Measurements from ENCODE around the gene IVD.

Gene IVD

DNA sequence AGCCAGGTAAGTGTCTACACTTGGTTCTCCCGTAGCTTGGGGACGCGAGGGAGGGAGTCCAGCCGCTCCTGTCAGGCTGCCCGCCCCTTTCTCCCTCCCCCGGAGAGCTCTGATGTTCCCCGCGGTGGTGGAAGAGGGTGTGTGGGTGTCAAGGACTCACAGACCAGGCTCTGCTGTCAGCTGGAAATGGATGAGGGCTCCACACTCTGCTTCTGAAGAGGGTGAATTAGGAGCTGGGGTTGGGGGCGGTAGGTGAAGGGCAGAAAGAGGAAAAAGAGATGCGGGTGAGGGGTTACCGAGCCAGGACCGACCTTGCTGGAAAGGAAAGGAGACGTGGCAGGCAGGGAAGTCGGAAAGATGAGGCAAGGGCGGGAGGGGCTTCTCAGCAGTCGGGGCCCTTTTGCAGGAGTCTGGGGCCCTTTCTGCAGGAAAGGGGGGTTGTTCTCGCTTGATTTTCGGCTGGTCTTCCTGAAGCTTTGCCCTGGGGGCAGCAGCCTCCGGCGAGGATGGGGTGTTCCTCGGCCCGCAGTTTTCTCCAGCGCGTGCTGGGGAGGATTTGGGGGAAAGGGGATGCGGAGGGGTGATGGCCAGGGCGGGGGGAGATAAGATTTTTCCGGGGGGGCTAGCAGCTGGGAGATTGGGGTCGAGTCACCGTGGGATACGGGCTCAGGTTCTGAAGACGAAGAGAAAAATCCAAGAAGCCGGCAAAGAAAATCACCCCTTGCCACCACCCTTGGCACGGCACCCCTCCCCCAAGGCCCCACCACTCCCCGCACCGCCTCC lies 34.6 kb downstream of the IVD start:
- peak in 2 of 6 experiments; percentile 25 to 39 for DNase-seq

DNA sequence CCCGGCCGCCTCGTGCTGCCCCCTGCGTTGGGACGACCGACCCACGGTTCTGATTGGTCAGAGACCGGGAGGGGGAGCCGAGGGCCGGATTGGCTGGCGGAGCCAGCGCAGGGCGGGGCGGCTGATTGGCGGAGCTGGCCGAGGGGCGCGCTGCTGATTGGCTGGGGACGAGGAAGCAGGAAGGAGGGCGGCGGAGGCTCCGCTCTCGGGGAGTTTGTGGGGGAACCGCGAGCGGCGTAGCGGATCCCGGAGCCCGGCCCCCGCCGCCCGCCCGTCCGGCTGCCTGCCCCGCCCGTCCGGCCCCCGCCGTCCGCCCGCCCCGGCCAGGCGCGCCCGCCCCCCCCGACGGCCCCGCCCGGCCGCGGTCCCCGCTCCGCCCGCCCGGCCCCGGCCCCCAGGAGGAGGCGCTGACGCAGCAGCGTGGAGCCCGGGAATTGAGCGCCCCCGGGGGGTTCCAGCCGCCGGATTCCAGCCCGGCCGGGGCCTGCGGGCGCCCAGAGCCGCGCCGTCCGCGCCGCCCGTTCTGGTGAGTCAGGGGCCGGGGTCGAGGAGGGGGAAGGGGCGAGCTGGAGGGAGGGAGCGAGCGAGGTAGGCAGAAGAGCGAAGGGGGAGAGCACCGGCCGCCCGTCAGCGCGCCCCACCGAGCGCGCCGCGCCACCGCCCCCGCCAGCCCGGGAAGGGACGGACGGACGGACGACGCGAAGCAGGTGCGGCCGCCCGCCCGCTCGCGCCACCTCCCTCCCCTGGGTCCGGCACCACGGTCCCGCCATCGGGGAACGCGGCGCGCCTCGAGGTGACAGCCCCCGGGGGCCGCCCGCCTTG lies 35.4 kb downstream of the IVD start, which contains the start of gene BAHD1:
BAHD1 (plus strand) TSS at position 211 of the 822 bp plus-strand sequence. CDS start 17,512 bp downstream, outside the sequence.
- DNase-seq, result peak; percentile 82 to 91 (median 88)

DNA sequence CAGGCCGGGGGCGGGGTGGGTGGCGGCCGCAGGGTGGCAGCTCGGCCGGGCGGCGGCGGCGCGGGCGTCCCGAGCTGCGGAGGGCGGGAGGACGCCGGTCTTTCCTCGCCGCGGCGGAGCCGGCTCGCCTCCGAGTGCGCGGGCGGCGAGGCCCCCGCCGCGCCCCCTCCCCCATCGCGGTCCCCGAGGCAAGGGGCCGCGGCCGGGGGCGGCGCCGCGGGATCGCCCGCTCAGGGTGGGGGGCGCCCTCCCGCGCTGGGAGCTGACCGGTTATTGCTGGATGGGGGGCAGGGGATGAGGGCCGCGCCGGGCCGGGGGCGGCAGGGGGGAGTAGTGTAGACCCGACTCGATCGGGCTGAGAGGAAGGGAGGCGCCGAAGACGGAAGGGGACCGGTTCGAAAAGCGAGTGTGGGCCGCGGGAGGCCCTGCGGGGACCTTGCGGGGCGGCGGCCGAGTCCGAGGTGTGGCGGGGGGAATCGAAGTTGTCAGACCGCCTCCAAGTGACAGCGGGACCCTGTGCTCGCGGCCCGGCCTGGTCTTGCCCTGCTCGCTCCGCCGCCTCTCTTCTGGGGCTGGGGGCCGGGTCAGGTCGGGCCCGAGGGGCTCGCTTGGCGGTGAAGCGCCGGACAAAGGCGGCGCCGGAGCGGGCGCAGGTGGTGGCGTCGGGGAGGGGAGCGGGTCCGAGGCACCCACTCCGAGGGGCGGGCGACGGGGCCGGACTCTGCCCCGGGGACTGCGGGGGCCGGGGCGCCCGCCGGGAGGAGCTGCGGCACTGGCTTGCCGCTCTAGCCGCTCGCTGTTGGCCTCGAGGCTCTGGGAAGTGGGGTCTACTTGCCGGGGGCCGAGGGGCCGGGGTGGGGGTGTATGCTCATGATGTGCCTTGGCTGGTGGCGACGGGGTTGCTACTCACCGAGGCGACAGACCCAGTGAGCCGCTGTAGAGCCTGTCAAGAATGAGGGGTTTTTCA lies 36.3 kb downstream of the IVD start:
- DNase-seq, result peak in 3 of 6 experiments; percentile 20 to 34 (median 24)

DNA sequence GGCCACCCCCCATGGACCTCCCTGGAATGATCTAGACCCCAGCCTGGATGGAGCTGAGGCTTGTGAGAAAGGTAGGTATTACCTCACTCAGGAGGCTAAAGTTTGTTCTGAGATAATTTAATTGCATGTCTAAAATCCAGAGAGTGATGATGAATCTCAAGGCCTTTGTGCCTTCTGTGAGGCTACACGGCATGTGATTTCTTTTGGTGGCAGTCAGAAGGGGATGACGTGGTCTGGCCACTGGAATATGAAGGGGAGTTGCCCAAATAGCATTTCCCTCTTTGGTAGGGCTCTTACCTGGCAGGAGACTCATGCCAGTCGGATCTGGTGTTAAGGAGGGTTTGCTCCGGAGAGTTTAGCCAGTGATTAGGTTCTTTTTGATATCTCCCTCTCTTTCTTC lies 37.7 kb downstream of the IVD start:
- DNase-seq, result no peak

DNA sequence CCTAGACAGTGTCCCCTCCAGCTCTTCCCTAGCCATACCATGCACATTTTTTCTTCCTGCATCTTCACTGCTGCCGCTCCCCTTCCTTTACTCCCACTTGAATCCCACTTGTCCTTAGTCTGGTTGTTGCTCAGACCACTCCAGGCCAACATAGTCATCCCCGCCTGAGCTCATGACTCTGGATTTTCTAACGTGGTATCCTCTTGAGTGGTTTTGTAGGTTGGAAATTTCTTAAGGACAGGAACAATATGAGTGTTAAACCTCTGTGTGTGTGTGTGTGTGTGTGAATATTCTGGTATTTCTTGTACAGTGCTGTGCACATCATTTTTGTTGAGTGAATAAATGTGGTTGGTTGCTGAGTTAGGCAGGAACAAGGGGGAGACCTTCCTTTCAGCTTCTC lies 38.3 kb downstream of the IVD start:
- no peak for DNase-seq

DNA sequence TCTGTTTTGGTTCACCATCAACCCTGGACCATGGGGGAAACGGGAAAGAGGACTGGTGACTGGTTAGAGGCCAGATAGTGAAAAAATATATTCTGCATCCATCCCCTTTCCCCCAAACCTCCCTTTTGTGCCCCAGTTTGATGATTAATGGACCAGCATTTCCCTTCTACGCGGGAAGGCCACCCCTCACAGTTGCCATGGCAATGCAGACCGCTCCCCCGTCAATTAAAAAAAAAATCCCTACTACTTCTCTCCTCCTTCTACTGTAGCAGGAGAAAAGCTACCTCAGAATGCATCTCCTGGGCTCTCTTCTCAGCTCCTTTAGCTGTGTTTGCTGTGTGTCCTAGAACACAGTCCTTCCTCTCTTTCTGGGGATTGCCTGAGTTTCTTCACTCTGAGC lies 39.1 kb downstream of the IVD start:
- DNase-seq, result no peak

DNA sequence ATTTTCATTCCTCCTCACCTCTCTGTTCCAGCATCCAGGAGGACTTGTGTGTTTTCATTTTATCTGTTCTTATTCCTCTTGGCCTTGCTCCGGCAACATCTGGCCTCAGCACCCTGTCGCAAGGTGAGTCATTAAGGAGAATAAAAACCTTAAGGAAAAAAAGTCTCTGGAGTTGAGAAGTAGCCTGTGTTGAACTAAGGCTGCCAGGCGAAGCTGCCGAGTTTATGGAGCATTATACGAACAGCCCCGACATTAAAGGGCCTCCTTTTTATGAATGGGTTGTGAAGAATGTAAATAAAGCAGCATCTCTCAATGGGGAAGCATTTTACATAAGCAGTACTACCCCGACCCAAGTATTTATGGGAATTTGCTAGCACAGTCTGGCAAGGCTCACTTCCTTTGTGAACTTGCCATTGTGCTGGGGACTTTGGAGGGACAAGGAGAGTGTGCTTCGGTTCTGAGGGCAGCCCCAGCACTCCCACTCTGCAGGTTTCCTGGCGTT lies 39.9 kb downstream of the IVD start:
- no peak for DNase-seq

DNA sequence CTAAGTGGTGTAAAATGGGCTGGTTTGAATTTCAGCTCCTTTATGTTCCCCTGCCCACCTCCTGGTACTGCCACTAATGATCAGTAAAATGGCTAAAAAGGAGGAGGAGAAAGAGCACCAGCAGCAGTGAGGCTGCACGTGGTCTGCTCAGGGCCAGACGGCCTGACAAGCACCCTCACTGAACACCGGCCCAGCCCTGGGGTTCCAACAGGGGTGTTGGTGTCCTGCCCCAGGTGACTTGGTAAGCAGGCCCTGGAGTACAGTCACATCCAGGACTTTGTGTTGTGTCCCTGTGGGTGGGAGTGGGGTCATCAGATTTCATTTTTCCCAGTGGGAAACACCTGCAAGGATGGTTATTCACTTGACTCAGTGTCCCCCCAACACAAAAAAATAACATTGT lies 40.5 kb downstream of the IVD start:
- no peak for DNase-seq

DNA sequence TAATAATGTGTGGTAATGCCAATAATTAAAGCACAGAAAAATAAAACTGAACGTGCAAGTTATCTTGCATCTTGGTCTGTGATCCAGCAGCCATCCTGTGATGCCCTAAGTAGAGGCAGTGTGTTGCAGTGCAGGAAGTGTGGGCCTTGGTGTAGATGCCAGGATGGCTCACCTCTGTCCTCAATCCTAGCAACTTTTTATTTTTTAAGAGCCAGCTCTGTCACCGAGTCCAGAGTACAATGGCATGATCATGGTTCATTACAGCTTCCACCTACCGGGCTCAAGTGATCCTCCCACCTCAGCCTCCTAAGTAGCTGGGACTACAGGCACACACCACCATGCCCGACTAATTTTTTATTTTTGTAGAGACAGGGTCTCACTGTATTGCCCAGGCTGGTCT lies 42.8 kb downstream of the IVD start:
- DNase-seq, result no peak

DNA sequence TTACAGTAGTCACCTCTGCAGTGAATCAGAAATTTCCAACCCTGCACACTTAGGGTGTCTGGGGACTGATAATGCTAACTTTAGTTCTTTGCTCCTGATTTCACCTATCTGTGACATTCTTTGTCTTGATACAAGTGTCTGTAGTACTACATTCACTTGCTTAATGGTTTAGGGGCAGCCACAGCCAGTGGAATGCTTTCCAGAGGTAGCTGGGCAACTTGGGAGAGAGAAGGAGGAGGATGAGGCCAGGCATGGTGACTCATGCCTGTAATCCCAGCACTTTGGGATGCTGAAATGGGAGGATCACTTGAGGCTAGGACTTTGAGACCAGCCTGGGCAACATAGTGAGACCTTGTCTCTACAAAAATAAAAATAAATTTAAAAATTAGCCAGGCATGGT lies 43.7 kb downstream of the IVD start:
- DNase-seq, result no peak

DNA sequence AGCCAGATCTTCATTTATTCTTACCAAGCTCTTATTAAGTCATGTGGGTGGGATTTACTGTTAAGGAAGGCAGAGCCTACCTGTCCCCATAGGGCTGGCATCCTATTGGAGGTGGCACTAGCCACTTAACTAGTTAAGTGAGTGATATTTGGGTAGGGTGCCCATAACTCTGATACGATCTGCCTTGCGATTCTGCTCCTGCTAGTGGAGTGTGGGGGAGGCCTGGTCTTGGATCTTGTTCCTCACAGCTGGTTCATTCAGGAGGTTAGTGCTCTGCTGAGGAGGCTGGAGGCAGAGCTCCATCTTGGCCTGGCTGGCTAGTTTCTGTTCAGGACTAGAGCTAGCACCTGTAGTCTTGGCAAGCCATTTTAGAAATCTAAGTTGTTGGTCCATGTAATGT lies 44.5 kb downstream of the IVD start:
- DNase-seq, result no peak

DNA sequence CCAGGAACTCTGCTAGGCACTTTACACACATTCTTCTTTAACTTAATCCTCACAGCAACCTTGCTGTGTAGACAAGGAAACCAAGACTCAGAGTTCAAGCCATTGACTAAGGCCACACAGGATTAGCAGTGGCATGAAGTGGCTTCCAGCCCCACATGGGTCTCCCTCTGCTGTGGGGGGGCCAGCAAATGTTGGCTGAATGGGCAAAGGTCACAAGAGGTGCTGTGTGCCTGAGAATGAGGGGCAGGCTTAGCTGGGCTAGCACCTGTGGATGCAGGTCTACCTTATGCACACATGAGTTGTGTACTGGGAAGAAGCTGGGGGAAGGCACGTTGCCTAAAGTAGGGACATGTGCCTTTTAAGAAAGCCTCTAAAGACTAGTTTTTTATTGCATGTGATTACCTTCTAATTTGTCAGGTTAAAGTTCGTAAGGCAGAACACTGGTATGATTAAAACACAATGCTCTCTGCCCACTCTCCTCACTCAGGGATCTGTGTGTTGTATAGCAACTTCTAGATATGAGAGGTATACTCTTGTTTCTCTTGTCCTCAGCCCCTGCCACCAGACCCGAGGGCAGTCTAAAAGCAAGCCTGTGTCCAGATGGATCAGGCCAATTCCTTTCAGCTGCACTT lies 46.0 kb downstream of the IVD start:
- no peak for DNase-seq

DNA sequence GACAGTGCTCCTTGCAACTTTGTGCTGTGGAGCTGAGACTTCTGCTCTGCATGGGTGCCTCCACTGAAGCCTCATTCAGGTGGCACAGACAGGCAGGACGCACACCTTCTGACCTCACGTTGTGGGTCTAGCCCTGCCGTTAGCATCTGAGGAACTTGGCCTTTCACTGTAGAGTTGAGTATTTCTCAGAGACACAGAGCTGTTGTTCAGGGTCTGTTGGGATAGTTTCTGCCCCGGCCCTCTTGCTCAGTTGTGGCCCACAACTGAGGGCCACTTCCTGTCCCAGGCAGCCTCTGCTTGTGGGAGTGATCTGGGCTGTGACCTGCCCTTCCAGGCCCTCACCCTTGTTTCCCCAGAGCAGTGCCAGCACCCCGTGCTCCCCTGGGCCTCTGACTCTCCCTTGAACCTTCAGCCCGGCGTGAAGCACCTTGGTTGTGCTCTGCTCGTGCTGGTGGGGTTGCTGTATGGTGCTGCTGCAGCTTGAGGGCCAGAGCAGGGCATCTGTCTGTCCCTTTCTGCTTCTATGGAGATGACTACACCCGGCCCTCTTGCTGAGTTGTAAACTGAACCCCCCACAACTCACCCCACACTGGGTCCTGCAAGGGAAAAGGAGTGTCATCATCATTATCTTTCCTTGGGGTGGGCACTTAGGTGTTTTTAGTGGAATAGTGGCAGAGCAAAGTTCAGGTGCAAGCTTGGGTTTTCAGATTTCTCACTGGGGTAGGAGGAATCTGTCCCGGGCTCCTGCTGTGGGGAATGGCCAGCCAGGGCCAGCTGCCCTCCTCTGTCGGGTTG lies 46.9 kb downstream of the IVD start:
- peak in 1 of 6 experiments; percentile 8 for DNase-seq

DNA sequence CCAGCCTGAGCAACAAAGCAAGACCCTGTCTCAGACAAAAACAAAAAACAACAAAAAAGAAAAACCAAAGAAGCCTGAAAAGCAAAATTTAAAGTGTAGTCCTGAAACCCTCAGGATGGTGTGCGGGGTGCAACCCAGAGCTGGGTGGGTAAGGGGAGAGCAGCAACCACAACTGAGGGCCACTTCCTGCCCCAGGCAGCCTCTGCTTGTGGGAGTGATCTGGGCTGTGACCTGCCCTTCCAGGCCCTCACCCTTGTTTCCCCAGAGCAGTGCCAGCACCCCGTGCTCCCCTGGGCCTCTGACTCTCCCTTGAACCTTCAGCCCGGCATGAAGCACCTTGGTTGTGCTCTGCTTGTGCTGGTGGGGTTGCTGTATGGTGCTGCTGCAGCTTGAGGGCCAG lies 48.3 kb downstream of the IVD start:
- DNase-seq, result peak in 4 of 6 experiments; percentile 10 to 47 (median 36)

DNA sequence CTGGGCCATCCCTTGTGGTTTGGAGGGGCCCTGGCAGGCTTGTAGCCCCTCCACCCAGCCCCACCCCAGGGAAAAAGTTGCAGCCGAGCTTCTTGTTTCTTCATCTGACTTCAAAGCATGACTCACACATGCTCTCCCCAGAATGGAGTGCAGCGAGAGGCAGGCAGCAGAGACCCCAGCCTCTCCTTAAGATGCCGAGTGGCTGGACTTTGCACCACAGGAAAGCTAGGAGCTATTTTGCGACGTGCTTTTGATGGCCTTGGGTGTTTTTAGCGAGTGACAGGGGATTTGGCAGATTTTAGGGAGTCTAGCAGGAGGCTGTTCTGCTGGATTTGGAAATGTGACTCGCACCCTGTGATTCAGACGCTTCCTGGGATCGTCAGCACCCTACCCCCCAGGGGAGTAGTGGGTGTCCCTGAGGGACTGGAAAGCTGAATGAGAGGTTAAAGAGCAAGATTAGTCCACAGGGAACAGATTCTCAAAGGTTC lies 49.4 kb downstream of the IVD start:
- no peak for DNase-seq

DNA sequence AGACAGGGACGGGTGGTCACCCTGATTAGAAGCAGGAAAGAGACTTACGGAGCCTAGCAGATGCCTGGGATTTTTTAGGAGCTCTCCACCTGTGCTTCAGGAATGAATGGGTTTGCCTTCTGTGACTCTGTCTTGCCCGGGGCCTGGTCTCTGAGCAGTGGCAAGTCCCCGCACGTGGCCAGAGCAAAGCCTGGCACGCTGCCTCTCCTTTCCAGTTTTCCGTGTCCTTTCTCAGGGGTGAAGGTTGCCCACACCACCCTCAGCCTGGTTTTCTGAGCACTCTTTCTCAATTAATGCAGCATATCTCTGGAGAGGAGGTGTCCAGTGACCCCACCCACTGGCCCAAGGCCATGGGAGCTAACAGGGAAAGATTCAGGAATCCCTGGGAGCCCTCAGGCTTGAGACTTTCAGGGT lies 50.7 kb downstream of the IVD start:
- no peak for DNase-seq

DNA sequence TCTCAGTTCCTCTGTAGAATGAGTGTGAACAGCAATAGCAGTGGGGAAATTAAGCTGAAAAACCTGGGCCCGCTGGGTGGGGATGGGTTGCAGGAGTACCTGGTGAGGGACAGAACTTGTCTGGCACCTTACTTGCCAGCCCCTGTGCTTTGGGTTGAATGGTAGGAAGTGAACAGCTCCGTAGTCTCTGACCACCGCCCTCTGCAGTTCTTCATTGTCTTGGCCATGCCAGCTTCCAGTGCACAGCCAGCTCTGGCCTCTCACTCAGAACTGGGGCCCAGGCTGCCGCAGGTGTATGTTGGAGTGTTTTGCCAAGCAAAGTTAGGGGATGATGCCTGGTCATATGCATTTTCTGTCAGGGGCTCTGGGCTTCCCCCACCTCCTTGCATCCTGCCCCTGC lies 51.1 kb downstream of the IVD start:
- no peak for DNase-seq

DNA sequence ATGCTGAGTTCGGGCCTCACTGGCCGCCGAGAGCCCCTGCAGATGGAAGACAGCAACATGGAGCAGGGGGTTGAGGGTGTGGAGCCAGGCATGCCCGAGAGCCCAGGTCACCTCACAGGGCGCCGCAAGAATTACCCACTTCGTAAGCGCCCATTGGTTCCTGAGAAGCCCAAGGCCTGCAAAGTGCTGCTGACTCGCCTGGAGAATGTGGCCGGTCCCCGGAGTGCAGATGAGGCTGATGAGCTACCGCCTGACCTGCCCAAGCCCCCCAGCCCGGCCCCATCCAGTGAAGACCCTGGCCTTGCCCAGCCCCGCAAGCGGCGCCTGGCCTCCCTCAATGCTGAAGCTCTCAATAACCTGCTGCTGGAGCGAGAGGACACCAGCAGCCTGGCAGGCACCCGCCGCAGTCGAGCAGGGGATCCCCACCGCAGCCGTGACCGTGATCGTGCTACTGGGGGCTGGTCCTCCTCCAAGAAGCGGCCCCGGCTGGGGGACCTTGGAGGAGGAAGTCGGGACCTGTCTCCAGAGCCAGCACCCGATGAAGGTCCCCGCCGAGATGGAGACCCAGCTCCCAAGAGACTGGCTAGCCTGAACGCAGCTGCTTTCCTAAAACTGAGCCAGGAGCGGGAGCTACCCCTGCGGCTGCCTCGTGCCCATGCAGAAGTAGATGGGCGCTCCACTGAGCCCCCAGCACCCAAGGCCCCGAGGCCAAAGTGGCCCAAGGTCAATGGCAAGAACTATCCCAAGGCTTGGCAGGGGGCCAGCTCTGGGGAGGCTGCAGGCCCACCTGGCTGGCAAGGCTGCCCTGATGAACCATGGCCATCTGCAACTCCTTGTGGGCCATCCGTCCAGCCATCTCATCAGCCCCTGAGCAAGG lies 53.1 kb downstream of the IVD start:
- no peak for DNase-seq

DNA sequence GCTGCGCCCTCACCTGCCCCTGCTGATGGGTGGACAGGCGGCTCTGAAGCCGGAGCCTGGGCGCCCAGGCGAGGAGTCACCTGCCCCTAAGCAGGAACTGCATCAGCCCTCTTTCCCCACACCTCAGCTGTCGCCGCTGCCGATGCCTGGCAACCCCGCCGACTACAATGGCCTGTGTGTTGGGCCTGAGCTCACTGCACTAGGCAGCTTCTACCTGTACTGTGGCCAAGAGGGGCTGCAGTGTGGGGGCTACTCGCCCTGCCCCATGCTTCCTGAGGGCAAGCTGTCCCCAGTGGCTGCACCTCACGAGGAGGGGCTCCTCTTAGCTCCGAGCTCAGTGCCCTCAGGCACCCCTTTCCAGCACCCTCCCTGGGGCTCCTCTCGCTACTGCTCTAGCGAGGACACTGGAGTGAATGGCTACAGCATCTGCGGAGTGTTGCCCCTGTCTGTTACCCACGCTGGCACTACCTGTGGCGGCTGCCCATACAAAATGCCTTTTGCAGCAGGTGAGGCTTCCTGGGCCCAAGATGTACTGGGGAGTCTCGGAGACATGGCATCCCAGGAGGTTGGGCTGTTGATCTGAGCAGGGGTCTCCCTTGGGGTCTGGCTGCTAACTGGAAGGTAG lies 53.9 kb downstream of the IVD start:
- no peak for DNase-seq

DNA sequence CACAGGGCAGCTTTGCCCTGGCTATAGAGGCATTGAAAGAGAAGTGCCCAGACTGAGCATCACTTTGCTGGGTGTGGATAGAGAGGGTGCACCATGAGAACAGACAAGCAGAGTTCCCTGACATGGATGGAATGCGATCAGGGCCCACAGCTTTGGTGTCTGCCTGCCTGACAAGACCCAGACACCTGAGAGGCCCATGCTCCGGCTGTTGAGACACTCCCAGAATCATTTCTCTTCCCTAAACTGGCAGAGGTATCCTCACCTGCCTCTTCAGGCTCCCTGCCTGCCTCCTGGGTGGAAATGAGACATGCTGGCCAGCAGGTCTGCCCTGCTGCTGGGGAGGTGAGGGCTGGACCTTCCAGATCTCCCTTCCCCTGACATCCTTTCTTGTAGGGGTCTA lies 54.8 kb downstream of the IVD start:
- no peak for DNase-seq

All from stimulated activated naive CD4-positive, alpha-beta T cell (primary cell).